ENCODE data around the gene SBK2.
"Not testable (repeated sequence)": the region's sequence is repeated elsewhere in the genome, so short reads cannot be mapped to it uniquely, and the experiment has no call there.

The SBK2 gene

DNA sequence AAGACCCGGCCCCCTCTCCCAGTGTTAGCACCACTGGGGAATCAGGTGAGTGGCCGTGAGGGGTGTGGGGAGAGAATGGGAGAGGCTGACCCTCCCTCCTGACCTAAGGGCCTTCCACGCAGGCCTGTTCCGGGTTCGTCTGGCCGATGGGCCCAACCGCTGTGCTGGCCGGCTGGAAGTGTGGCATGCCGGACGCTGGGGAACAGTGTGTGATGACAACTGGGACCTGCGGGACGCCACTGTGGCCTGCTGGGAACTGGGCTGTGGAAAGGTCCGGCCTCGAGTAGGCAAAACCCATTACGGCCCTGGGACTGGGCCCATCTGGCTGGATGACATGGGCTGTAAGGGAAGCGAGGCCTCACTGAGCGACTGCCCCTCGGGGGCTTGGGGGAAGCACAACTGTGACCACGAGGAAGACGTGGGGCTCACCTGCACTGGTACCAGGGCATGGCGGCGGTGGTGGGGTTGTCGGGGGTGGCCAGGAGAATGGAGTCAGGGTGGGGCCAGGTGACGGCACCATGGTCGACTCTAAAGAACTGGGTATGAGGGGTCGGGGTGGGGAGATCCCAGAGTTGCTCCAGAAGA is 36.5 kb downstream of the SBK2 start:
- DNase-seq, result no peak

DNA sequence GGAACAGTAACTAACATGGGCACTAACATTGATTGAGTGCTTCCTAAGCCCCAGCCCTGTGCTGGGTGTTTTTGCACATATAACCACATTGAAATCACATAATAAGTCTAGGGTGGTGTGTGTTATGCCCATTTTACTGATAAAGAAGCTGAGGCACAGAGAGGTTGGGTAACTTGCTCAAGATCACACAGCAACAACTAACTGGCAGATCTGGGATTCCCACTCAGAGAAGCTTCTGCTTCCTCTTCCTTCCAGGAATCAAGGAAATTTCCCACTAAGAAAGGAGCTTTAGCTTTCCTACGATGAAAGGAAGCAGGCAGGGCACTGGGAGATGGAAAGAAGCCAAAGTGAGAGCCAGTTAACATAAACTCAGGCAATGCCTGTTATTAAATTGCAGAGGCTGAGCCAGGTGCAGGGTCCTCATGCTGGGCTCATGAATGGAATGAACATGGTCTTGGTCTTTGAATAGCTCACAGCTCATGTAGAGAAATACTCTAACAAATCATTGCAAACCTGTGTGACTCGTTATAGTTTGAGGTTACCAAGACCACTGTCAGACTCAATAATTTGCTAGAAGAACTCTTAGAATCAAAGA is 38.6 kb downstream of the SBK2 start:
- no peak for DNase-seq

DNA sequence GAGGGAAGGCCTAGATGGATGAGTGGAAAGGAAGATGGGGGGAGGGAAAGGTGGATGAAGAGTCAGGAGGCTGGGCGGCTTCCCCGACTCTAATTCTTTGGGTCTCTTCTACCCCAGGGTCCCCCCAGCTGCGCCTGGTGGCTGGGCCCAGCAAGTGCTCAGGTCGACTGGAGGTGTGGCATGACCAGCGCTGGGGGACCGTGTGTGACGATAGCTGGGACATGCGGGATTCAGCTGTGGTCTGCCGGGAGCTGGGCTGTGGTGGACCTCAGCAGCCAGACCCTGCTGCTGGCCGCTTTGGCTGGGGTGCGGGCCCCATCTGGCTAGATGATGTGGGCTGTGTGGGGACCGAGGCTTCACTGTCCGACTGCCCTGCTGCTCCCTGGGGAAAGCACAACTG is 39.2 kb downstream of the SBK2 start:
- DNase-seq, result no peak

DNA sequence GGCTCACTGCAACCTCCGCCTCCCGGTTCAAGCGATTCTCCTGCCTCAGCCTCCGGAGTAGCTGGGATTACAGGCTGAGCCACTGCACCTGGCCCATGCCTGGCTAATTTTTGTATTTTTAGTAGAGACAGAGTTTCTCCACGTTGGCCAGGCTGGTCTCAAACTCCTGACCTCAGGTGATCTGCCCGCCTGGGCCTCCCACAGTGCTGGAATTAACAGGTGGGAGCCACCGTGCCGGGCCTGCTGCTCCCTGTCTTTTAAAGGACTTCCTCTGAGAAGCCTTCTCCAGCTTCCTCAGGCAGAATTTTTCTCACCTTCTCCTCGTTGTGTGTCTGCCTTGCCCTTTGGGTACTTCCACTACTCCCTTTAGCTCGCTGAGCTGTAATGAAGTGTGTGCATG is 40.1 kb downstream of the SBK2 start:
- not testable (repeated sequence) for DNase-seq

DNA sequence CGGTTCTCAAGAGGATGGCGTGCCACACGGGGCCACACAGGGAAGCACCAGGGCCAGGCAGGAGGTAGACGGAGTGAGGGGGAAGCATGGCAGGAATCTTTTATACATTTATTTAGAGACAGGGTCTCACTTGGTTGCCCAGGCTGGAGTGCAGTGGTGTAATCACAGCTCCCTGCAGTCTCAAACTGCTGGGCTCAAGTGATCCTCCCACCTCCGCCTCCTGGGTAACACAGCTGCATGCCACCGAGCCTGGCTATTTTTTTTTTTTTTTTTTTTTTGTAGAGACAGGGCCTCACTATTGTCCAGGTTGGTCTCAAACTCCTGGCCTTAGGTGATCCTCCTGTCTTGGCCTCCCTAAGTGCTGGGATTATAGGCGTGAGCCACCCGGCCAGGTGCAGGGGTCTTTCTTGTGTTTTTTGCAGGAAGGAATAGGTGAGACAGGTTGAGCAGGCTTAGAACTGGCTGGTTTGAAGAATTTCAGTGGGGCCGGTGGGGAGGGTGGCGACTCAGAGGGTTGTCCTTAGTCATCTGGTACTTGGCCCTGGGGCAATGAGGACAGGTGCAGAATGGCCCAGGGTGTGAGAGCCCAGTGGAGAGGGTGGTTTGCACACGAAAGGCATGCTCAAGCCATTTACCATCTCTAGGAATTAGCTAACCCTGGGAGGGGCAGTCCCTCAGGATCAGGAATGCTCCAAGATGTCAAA is 41.1 kb downstream of the SBK2 start:
- no peak for DNase-seq

DNA sequence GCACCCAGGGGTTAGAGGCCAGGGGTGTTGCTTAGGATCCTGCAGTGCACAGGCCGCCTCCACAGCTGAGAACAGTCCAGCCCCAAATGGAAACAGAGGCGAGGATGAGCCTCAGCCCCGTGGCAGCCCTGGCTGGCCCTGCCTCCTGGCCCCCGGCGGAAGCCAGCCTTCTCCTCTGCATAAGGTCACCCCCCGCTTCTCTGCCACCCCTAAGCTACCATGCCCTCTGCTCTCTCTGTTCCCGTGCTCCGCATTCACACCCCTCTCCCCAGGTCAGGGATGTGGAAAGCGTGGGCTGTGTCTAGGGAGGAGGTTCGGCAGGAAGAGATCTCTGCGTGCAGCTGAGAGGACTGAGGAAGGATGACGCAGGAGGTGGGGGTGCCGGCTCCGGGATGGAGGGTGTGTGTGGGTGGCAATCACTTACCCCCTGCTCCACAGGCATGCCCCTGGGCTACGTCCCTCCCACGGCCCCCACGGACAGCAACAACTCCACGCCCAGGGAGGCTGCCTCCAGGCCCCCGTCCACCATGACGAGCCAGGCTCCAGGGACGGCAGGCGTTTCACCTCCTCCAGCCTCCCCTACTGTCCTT is 42.7 kb downstream of the SBK2 start:
- no peak for DNase-seq

DNA sequence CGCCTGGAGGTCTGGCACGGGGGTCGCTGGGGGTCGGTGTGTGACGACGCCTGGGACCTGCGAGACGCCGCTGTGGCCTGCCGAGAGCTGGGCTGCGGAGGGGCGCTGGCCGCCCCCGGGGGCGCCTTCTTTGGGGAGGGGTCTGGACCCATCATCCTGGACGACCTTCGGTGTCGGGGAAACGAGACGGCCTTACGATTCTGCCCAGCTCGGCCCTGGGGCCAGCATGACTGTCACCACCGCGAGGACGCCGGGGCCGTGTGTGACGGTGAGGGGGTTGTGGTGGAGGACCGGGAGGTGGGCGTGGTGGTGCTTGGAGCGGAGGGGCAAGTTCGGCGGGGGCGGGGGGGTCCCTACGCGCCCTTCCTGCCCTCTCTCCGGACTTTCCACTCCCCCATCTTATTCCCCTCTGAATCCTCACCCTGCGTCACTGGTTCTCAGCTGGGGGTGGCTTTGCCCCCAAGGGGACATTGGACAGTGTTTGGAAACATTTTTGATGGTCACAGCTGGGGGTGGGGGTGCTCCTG is 43.2 kb downstream of the SBK2 start:
- DNase-seq, result no peak

DNA sequence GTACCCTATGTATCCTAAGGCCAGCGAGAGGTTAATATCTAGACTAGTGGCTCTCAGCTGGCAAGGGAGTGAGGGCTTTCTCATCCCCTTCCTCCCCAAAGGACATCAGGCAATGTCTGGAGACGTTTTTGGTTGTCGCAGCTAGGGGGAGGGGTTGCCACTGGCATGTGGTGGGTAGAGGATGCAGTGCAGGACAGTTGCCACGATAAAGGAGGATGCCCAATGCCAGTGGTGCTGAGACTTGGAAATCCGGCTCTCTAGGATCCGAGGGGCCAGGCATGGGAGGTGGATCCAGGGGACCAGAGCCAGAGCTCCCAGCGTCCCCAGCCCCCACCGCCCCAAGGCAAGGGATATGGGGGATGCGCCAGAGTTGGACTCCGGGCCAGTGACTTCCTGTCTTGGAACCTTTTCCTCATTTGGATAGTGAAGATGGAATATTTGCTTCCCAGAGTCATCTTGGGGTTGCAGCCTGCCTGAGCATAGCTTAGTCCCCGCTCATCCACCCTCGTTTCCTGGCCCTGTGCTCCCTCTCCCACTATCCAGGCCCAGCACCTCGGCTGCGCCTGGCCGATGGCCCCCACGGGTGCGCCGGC is 43.8 kb downstream of the SBK2 start:
- no peak for DNase-seq

DNA sequence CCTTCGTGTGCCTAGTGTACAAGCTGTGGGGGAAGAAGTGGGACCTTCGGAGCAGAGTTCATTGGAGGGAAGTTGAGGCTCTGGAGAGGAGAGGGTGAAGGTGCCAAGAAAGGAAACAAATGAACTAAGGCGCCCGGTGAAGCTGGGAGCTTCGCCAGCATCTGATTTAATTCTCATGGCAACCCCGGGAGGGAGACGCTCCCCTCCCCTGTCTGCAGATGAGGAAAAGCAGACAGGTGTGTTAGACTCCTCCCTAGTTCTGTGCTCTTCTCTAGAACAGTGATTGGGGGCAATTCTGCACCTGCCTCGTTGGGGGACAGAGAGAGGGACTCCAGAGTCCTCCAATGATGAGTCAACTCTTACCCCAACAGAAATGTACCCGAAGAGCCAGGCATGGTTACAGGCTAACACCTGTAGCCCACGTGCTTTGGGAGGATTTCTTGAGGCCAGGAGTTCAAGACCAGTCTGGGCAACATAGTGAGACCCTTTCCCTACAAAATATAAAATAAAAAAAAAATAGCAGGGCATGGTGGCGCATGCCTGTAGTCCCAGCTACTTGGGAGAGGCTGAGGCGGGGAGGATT is 44.5 kb downstream of the SBK2 start:
- DNase-seq, result no peak

DNA sequence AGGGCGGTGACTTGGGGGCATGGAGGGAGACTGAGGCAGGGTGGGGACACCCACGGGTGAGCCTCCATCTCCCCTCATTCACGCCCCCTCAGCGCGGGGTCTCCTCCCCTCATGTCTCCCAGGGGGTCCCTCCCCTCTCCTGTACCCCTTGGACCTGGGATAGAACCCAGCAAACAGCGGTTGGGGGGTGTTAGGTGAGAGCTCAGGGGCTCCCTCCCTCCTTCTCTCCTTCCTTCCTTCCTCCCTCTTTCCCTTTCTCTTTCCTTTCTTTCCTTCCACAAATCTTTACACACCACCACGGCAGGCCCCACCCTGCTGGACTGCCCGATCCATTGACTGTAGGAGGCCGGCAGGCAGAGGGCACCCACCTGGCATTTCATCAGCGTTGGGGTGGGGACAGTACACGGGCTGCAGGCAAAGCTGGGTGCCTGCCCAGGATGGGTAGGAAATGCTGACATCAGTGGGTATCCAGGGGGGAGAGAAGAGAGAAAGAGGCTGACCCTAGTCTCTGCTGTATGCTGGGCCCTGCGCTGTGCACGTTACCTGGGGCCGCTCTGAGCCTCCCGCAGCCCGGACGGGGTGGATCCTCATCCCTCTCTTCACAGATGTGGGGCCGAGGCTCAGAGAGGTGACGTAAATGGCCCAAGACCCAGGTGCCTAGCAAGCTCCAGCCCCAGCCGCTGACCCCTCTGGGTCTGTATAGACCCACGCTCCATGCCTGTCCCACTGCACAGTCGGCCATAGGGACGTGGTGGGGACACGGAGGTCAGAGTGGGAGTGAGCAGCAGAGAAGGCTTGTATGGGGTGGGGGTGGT is 45.2 kb downstream of the SBK2 start:
- no peak for DNase-seq

DNA sequence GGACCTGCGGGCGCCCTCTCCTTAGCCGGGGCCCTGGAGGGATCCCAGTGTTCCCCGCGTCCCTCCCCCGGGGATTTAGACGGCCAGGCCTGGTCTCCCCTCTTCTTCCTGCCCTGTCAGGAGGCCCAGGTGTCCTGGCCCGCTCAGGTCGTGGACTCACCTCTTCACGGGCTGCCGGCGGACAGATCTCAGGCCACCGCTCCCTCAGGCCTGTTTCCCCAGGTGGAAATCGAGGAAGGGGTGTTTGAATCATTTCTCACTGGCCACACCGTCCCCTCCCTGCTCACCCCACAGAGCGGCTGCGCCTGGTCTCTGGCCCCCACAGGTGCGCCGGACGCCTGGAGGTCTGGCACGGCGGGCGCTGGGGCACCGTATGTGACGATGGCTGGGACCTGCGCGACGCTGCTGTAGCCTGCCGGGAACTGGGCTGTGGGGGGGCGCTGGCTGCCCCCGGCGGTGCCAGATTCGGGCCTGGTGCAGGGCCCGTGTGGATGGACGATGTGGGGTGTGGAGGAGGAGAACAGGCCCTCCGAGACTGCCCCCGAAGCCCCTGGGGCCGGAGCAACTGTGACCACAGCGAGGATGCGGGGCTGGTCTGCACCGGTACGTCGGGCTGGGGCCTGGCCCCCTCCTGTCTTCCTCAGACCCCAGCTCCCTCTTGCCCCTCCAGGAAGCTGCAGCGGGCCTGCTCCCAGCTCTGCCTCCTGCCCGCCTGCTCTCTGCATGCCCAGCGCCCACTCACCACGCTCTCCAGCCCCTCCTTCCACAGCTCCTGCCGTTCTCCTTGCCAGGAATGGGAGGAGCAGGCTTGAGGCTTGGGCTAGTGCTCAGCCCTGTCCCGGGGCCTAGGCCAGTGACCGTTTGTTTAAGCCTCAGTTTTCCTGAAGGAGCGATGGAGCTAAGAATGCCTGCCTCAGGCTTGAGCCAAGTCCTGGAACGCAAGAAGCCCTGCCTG is 46.2 kb downstream of the SBK2 start:
- DNase-seq, result no peak

DNA sequence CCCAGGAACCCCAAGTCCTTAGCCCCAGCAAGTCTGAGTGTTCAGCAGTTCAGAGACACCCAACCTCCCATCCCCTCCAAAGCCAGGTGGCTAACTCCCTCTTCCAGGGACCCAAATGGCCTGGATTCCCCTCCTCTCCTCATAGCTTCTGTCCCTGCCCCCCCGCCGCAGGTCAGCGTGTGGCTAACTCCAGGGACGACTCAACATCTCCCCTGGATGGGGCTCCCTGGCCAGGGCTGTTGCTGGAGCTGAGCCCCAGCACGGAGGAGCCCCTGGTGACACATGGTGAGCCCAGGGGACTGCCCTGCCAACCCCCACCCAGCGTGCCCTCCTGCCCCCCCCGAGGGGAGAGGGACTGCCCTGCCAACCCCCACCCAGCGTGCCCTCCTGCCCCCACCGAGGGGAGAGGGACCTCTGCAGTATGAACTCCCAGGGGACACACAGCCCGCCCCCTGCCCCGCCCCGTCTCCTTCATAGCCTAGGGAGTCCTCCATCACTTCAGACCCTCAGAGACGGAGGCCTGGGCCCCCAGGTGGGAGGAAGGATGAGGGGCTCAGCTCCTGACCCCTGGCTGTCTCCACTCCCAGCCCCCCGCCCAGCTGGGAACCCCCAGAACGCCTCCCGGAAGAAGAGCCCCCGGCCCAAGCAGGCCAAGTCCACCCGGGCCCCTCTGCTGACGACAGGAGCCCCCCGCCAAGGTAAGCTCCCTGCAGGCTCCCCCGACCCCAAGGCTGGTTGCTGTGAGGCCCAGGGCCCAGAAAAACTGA is 47.0 kb downstream of the SBK2 start:
- DNase-seq, result no peak

DNA sequence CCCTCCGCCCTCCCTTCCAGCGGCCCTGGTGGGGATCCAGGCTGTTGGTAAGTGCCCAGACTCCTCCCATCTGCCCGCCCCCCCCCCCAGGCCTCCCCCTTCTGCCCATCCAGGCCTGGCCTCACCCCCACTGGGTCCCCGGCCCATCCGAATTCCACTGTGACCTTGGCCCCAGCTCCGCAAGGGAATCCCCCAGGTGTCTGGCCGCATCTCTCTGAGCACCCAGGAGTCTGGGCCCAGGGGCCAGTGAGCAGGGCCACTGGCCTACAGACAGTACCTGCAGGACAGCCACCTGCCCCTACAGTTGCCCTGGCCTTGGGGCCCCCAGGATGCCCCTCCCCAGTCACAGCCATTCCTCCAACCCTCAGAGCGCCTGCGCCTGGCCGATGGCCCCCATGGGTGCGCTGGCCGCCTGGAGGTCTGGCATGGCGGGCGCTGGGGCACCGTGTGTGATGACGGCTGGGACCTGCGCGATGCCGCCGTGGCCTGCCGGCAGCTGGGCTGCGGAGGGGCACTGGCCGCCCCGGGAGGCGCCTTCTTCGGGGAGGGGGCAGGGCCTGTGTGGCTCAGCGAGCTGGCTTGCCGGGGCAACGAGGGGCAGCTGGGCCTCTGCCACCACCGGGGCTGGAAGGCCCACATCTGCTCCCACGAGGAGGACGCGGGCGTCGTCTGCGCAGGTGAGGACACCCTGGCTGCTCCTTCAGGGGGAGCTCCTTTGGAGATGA is 47.8 kb downstream of the SBK2 start:
- DNase-seq, result no peak

DNA sequence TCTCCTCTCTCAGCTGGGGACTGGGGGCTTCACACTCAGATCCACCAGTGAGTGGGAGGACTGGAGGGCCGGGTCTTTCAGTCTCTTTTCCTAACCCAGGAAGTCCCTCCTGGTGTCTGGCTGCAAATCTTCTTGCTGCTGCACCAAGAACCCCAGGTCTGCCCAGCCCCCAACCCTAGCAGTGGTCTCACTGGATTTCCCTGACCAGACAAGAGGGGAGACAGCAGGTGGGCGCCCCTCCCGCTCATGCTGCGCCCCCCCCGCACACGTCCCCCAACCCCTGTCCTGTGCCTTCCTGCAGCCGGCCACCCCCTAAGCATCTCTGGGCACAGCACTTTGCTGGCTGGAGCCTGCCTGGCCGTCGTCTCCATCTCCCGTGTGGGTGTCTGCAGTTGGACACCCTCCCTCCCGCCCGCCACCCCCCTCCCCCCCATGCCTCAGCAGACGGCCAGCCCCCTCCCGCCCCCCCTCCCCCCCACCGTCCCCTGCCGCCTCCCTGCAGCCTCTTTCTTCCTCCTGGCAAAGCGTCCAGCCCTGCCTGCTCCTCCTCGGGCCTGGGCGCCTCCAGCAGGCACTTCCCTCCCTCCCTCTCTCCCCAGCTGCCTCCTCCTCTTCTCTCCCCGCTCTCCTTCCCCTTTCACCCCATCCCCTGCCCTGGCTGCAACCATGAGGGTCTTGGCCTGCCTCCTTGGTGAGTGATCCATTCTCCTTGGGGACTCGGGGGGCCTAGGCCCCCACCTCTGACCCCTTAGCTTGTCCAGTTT is 48.8 kb downstream of the SBK2 start, which contains the start of gene SSC5D:
TSS of gene SSC5D (plus strand) at position 513 of the 764 bp plus-strand sequence. CDS start at position 667, 154 bp downstream.
- DNase-seq, result no peak

DNA sequence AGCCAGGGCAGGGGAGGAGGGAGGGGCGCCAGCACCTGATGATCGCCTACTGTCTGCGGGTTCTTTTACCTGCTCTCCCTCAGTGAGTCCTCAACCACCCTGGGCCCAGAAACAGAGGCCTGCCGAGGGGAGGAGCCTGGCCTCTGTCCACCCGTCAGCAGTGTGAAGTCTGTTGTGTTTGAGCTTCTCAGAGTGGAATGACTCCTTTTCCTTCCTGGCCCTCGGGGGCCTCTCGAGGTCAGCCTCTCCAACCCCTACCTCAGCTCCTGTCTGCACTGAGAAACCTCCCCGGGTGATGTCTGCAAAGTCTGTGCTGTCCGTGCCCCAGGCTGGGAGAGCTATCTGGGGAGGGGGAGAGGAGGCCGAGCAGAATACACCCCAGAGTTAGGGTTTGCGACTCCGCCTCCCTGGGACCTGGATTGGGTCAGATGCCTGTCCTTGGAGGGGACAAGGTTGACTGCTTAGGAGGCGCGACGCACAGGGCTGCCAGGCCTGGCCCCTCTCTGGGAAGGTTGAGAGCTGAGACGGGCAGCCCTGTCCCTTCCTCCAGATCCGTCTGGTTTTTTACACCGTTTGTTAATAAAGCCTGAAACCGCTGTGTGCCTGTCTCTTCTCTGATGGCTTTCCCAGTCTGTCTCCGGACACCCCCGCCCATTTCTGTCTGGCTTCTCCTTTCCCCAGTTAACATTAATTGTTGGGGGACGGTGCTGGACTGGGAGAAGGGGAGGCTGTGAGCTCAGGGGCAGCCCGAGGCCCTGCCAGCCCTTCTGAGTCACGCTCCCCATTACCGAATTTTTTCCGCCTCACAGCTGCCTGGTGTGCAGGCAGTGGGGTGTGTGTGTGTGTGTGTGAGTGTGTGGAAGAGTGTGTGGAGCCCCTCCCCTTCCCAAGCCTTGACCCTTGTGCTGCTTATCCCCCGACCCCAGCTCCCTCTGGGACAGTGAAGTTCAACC is 49.7 kb downstream of the SBK2 start:
- DNase-seq, result no peak

DNA sequence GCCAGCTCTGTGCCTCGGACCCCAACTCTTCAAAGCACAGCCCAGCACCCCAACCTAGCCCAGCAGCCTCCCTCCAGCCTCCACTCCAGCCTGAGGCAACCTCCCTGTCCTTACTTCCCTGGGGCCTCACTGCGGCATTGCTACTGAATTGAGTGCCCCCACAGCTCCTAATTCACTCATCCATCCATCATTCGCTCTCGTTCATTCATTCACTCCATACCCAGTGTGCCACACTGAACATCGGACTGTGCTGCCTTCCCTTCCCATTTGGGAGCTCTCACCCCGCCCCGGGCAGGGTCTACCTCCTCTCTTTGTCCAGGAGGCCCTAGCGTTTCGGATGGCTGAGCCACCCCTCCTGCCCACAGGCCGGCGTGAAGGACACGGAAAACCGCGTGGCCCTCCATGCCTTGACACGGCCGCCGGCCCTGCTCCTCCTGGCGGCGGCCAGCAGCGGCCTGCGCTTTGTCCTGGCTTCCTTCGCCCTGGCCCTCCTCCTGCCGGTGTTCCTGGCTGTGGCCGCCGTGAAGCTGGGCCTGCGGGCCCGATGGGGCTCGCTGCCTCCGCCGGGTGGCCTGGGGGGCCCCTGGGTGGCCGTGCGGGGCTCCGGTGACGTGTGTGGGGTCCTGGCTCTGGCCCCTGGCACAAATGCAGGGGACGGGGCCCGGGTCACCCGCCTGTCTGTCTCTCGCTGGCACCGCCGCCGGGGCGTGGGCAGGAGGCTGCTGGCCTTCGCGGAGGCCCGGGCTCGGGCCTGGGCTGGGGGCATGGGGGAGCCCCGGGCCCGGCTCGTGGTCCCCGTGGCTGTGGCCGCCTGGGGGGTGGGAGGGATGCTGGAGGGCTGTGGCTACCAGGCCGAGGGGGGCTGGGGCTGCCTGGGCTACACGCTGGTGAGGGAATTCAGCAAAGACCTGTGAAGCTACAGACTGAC is 50.6 kb downstream of the SBK2 start:
- DNase-seq, result no peak
